HepG2 (cell line): Measurements from ENCODE around the gene ACTL7B. TPM values are rescaled to one million over a fixed set of nuclear protein-coding genes. Genes with fewer than 3 reads are reported as not detected.

Source experiments
- ATF7-NPFF ChIP-seq: sonication (generic); formaldehyde crosslinking; IDR thresholded peaks from 2 replicates; pipeline ENCODE4 v1.8.1; 2023; ENCODE audit warnings: mild to moderate bottlenecking, low read depth, missing genetic modification reagents, moderate library complexity
- HOXA9 ChIP-seq: sonication (generic); formaldehyde crosslinking; IDR thresholded peaks from 2 replicates; pipeline ENCODE4 v1.8.1; 2022; ENCODE audit warnings: missing genetic modification reagents, mild to moderate bottlenecking, moderate library complexity, borderline replicate concordance
- PRMT3 ChIP-seq: sonication (generic); formaldehyde crosslinking; IDR thresholded peaks from 2 replicates; pipeline ENCODE4 v1.8.1; 2022; ENCODE audit warnings: low read depth, mild to moderate bottlenecking, moderate library complexity, missing genetic modification reagents, borderline replicate concordance
- PRPF4 ChIP-seq: fragments of 200-400 bp; formaldehyde crosslinking; IDR thresholded peaks from 2 replicates; pipeline ENCODE4 v1.6.1; 2016; ENCODE audit warnings: low read length, low read depth; ENCODE audit not compliant: poor library complexity, severe bottlenecking
- REPIN1 ChIP-seq: sonication (generic); formaldehyde crosslinking; IDR thresholded peaks from 2 replicates; pipeline ENCODE4 v1.8.0; 2022; ENCODE audit warnings: missing genetic modification reagents, low read depth, mild to moderate bottlenecking, borderline replicate concordance
- XBP1 ChIP-seq: sonication (generic); formaldehyde crosslinking; IDR thresholded peaks from 2 replicates; pipeline ENCODE4 v1.5.0; 2020; ENCODE audit warnings: missing genetic modification reagents
- YY1 ChIP-seq: IDR thresholded peaks from 2 replicates; pipeline ENCODE4 v1.6.1; 2011; ENCODE audit warnings: low read length, low read depth, moderate library complexity, mild to moderate bottlenecking; ENCODE audit not compliant: insufficient read depth, insufficient replicate concordance
- ZBTB7A ChIP-seq: sonication (generic); formaldehyde crosslinking; IDR thresholded peaks from 2 replicates; pipeline ENCODE4 v1.8.0; 2022; ENCODE audit warnings: mild to moderate bottlenecking, missing genetic modification reagents
- ZNF484 ChIP-seq: sonication (generic); formaldehyde crosslinking; IDR thresholded peaks from 2 replicates; pipeline ENCODE4 v1.5.1; 2020; ENCODE audit warnings: mild to moderate bottlenecking, low read depth, missing genetic modification reagents, borderline replicate concordance
- polyA plus RNA-seq, 8 experiments: library from polyadenylated mRNA; depleted of rRNA in 3 of 8; stranded (reverse) in 7 of 8; unstranded in 1 of 8; fragments of >200 nt; fragmentation: Illumina TruSeq in 4 of 8; extraction: Trizol in 4 of 8; gene quantifications; 2 replicates each; pipeline versions ENCODE4 v1.2.1 to v1.2.3, GENCODE V29; 2011 to 2016; ENCODE audit warnings: low read depth in 4 of 8, missing spikeins in 1 of 8, mixed read lengths in 1 of 8; ENCODE audit not compliant: insufficient read depth in 1 of 8
- total RNA-seq, 5 experiments: library from RNA; depleted of rRNA; stranded (reverse); fragments of >200 nt; fragmentation: Illumina TruSeq; extraction: Trizol; gene quantifications; 2 replicates each; pipeline ENCODE4 v1.2.3, GENCODE V29; 2016; ENCODE audit warnings: low read depth in 1 of 5
- TF ChIP-seq, protein P1 (sequence below): sonication (generic); formaldehyde crosslinking; IDR thresholded peaks from 2 replicates; pipeline ENCODE4 v1.4.0; 2020; ENCODE audit warnings: mild to moderate bottlenecking, missing genetic modification reagents
- TF ChIP-seq, protein P2 (sequence below): sonication (generic); formaldehyde crosslinking; IDR thresholded peaks from 2 replicates; pipeline ENCODE4 v1.5.0; 2020; ENCODE audit warnings: mild to moderate bottlenecking, missing genetic modification reagents, moderate library complexity
- TF ChIP-seq, protein P3 (sequence below): sonication (generic); formaldehyde crosslinking; IDR thresholded peaks from 2 replicates; pipeline ENCODE4 v1.8.1; 2022; ENCODE audit warnings: mild to moderate bottlenecking, missing genetic modification reagents
- TF ChIP-seq, protein P4 (sequence below), 2 experiments: sonication (generic) in 1 of 2; formaldehyde crosslinking in 1 of 2; IDR thresholded peaks; 2 replicates each; pipeline versions ENCODE4 v1.6.1 to v1.9.0; 2014 to 2022; ENCODE audit warnings: antibody characterized with exemption in 1 of 2, borderline replicate concordance in 1 of 2, inconsistent platforms in 1 of 2, low read depth in 1 of 2, missing genetic modification reagents in 1 of 2

Gene ACTL7B
- total and polyA plus RNA-seq, 2 of the 13 experiments (the other 11 are each of a cell fraction or from before 2014, with no cell fraction given): 0.07 to 0.11 TPM

DNA sequence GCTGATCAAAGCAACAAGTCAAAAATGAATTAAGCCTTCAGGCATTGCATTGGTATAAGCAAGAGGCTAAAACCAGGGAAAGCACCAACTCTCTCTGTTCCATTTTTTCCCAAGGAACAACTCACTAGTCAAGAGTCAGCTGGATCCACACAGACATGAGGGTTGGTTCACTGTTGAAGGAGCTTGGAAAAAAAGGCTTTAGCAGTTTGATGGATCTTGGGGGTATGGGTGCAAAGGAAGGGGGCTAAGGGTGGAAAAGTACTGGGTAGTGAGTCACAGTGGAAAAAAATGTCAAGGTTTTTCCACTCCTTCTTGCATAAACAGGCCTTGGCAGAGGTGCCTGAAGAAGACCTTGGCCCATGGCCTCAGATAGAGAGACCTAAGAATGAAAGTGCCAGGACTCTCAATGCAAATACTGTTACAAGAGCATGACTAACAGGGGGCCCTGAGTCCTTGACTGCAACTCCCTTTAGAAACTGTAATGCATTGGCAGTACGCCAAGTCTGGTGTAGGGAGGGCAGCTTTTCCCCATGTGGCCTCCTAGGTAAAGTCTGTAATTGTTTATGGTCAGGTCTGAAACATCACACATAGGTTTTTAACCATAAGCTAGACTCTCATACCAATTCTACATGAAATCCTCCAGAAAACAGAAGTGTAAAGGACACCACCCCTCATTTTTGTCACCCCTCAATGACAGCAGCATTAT lies 30.0 kb upstream of the ACTL7B start (continued):
- no peak for TF ChIP-seq PRPF4
- TF ChIP-seq, protein P1, sequence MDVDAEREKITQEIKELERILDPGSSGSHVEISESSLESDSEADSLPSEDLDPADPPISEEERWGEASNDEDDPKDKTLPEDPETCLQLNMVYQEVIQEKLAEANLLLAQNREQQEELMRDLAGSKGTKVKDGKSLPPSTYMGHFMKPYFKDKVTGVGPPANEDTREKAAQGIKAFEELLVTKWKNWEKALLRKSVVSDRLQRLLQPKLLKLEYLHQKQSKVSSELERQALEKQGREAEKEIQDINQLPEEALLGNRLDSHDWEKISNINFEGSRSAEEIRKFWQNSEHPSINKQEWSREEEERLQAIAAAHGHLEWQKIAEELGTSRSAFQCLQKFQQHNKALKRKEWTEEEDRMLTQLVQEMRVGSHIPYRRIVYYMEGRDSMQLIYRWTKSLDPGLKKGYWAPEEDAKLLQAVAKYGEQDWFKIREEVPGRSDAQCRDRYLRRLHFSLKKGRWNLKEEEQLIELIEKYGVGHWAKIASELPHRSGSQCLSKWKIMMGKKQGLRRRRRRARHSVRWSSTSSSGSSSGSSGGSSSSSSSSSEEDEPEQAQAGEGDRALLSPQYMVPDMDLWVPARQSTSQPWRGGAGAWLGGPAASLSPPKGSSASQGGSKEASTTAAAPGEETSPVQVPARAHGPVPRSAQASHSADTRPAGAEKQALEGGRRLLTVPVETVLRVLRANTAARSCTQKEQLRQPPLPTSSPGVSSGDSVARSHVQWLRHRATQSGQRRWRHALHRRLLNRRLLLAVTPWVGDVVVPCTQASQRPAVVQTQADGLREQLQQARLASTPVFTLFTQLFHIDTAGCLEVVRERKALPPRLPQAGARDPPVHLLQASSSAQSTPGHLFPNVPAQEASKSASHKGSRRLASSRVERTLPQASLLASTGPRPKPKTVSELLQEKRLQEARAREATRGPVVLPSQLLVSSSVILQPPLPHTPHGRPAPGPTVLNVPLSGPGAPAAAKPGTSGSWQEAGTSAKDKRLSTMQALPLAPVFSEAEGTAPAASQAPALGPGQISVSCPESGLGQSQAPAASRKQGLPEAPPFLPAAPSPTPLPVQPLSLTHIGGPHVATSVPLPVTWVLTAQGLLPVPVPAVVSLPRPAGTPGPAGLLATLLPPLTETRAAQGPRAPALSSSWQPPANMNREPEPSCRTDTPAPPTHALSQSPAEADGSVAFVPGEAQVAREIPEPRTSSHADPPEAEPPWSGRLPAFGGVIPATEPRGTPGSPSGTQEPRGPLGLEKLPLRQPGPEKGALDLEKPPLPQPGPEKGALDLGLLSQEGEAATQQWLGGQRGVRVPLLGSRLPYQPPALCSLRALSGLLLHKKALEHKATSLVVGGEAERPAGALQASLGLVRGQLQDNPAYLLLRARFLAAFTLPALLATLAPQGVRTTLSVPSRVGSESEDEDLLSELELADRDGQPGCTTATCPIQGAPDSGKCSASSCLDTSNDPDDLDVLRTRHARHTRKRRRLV (CRISPR knock-in tag): 0 out of 2 replicates have a peak, but pooled peaks have one; percentile 53
- no peak for TF ChIP-seq HOXA9 (CRISPR knock-in tag)
- TF ChIP-seq ATF7-NPFF (CRISPR knock-in tag): peak; percentile 68; the same call in 1 of the 2 replicates
- TF ChIP-seq ZBTB7A: no peak
- TF ChIP-seq, protein P2, sequence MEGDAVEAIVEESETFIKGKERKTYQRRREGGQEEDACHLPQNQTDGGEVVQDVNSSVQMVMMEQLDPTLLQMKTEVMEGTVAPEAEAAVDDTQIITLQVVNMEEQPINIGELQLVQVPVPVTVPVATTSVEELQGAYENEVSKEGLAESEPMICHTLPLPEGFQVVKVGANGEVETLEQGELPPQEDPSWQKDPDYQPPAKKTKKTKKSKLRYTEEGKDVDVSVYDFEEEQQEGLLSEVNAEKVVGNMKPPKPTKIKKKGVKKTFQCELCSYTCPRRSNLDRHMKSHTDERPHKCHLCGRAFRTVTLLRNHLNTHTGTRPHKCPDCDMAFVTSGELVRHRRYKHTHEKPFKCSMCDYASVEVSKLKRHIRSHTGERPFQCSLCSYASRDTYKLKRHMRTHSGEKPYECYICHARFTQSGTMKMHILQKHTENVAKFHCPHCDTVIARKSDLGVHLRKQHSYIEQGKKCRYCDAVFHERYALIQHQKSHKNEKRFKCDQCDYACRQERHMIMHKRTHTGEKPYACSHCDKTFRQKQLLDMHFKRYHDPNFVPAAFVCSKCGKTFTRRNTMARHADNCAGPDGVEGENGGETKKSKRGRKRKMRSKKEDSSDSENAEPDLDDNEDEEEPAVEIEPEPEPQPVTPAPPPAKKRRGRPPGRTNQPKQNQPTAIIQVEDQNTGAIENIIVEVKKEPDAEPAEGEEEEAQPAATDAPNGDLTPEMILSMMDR (CRISPR knock-in tag): no peak
- TF ChIP-seq ZNF484: no peak
- no peak for TF ChIP-seq XBP1 (CRISPR knock-in tag)
- TF ChIP-seq PRMT3: no peak
- TF ChIP-seq, protein P3, sequence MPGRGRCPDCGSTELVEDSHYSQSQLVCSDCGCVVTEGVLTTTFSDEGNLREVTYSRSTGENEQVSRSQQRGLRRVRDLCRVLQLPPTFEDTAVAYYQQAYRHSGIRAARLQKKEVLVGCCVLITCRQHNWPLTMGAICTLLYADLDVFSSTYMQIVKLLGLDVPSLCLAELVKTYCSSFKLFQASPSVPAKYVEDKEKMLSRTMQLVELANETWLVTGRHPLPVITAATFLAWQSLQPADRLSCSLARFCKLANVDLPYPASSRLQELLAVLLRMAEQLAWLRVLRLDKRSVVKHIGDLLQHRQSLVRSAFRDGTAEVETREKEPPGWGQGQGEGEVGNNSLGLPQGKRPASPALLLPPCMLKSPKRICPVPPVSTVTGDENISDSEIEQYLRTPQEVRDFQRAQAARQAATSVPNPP: peak; percentile 89; the same call in 1 of the 2 replicates
- TF ChIP-seq, protein P4, sequence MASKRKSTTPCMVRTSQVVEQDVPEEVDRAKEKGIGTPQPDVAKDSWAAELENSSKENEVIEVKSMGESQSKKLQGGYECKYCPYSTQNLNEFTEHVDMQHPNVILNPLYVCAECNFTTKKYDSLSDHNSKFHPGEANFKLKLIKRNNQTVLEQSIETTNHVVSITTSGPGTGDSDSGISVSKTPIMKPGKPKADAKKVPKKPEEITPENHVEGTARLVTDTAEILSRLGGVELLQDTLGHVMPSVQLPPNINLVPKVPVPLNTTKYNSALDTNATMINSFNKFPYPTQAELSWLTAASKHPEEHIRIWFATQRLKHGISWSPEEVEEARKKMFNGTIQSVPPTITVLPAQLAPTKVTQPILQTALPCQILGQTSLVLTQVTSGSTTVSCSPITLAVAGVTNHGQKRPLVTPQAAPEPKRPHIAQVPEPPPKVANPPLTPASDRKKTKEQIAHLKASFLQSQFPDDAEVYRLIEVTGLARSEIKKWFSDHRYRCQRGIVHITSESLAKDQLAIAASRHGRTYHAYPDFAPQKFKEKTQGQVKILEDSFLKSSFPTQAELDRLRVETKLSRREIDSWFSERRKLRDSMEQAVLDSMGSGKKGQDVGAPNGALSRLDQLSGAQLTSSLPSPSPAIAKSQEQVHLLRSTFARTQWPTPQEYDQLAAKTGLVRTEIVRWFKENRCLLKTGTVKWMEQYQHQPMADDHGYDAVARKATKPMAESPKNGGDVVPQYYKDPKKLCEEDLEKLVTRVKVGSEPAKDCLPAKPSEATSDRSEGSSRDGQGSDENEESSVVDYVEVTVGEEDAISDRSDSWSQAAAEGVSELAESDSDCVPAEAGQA (IDR thresholded peaks at IDR 0.05; ENCODE audit: low read depth): no peak
- TF ChIP-seq, protein P4 (CRISPR knock-in tag; IDR thresholded peaks at IDR 0.05; ENCODE audit: borderline replicate concordance): no peak
- TF ChIP-seq YY1: no peak
- peak; percentile 91; the same call in 1 of the 2 replicates for TF ChIP-seq REPIN1
